ENCODE data around the gene STAB2. TPM values are rescaled to one million over a fixed set of nuclear protein-coding genes. Genes with fewer than 3 reads are reported as not detected.

The STAB2 gene
- polyA plus RNA-seq, 1 donor from 2014 or later, result not detected

DNA sequence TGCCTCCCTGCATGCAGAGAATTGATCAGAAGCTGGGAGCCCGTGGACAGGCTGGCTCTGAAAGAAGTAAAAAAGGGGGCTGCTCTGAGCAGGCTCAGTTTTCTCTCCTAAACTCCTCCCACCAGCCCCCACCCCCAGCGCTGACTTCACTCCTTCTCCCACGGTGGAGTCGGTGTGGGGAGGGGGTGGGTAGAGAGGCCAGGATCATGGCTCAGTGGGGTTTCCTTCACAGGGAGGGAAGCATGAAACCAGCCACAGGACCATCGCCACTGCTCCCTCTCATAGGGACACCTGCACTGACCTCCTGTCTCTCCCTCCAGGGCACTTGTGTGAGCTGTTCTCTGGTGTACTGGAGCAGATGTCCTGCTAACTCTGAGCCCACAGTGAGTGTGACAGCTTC, 78.9 kb downstream of the STAB2 start:
- Histone ChIP-seq H3K9me3 (ENCODE audit: low read length) (no peaks in the 10 kb centered on the region), H4K20me1 (ENCODE audit: insufficient read depth) (no peaks in the 10 kb centered on the region), H3K9me2 (ENCODE audit: insufficient read depth, low read length) (no peaks in the 10 kb centered on the region), H3K79me2 (replicated peaks; ENCODE audit: insufficient read depth, low read length) (no peaks in the 10 kb centered on the region), H3K27me3 (ENCODE audit: insufficient read depth, low read depth, low read length) (no peaks in the 10 kb centered on the region), H3K9ac (ENCODE audit: low read length) (no peak overlapping the region), H2AFZ (ENCODE audit: low read depth, low read length) (no peak overlapping the region), H3F3A (ENCODE audit: insufficient read depth, low read length, poor library complexity, severe bottlenecking) (no peaks in the 10 kb centered on the region), H3K4me2 (ENCODE audit: low read length) (no peak overlapping the region), H3K36me3 (ENCODE audit: insufficient read depth, low read length) (no peaks in the 10 kb centered on the region), H3K27ac (ENCODE audit: low read length) (no peak overlapping the region), H3K4me3 (ENCODE audit: low read length) (no peak overlapping the region)
- no peak for TF ChIP-seq TAF1 (IDR thresholded peaks at IDR 0.05; ENCODE audit: low read depth)
- no peak for TF ChIP-seq EZH2 (IDR thresholded peaks at IDR 0.05; ENCODE audit: borderline replicate concordance, insufficient read depth, low read length, poor library complexity, severe bottlenecking)
- no peak for TF ChIP-seq SMC3 (conservative IDR thresholded peaks at IDR 0.05; ENCODE audit: poor library complexity)
- no peak for TF ChIP-seq RAD21 (conservative IDR thresholded peaks at IDR 0.05)
- TF ChIP-seq, protein P1, sequence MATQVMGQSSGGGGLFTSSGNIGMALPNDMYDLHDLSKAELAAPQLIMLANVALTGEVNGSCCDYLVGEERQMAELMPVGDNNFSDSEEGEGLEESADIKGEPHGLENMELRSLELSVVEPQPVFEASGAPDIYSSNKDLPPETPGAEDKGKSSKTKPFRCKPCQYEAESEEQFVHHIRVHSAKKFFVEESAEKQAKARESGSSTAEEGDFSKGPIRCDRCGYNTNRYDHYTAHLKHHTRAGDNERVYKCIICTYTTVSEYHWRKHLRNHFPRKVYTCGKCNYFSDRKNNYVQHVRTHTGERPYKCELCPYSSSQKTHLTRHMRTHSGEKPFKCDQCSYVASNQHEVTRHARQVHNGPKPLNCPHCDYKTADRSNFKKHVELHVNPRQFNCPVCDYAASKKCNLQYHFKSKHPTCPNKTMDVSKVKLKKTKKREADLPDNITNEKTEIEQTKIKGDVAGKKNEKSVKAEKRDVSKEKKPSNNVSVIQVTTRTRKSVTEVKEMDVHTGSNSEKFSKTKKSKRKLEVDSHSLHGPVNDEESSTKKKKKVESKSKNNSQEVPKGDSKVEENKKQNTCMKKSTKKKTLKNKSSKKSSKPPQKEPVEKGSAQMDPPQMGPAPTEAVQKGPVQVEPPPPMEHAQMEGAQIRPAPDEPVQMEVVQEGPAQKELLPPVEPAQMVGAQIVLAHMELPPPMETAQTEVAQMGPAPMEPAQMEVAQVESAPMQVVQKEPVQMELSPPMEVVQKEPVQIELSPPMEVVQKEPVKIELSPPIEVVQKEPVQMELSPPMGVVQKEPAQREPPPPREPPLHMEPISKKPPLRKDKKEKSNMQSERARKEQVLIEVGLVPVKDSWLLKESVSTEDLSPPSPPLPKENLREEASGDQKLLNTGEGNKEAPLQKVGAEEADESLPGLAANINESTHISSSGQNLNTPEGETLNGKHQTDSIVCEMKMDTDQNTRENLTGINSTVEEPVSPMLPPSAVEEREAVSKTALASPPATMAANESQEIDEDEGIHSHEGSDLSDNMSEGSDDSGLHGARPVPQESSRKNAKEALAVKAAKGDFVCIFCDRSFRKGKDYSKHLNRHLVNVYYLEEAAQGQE (IDR thresholded peaks at IDR 0.05; ENCODE audit: borderline replicate concordance), result no peak
- TF ChIP-seq, protein P2, sequence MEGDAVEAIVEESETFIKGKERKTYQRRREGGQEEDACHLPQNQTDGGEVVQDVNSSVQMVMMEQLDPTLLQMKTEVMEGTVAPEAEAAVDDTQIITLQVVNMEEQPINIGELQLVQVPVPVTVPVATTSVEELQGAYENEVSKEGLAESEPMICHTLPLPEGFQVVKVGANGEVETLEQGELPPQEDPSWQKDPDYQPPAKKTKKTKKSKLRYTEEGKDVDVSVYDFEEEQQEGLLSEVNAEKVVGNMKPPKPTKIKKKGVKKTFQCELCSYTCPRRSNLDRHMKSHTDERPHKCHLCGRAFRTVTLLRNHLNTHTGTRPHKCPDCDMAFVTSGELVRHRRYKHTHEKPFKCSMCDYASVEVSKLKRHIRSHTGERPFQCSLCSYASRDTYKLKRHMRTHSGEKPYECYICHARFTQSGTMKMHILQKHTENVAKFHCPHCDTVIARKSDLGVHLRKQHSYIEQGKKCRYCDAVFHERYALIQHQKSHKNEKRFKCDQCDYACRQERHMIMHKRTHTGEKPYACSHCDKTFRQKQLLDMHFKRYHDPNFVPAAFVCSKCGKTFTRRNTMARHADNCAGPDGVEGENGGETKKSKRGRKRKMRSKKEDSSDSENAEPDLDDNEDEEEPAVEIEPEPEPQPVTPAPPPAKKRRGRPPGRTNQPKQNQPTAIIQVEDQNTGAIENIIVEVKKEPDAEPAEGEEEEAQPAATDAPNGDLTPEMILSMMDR (IDR thresholded peaks at IDR 0.05; ENCODE audit: poor library complexity, severe bottlenecking), result no peak
- TF ChIP-seq MXI1 (conservative IDR thresholded peaks at IDR 0.05; ENCODE audit: poor library complexity, severe bottlenecking), result no peak
- no peak for TF ChIP-seq EP300 (conservative IDR thresholded peaks at IDR 0.05; ENCODE audit: poor library complexity, severe bottlenecking)
- TF ChIP-seq POLR2AphosphoS5 (IDR thresholded peaks at IDR 0.05), result no peak

DNA sequence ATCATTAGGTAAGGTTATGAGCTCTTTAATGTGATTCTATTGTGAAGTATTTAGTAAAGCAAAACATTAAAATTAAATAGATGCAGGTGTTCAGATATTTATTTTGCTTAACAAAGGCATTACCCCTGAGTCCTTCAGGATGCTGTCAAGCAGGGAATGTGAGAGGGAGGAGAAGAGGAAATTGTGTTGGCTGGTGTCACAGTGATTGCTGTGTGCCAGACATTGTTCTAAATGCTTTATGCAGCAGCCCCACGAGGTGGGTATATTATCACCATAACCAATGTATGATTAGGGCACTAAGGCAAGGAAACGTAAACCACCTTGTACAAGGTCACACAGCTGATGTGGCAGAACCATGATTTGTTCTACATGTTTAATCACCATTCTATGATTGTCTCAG, 80.1 kb downstream of the STAB2 start:
- Histone ChIP-seq H3F3A (ENCODE audit: insufficient read depth, low read length, poor library complexity, severe bottlenecking) (no peaks in the 10 kb centered on the region), H3K79me2 (replicated peaks; ENCODE audit: insufficient read depth, low read length) (no peaks in the 10 kb centered on the region), H3K4me2 (ENCODE audit: low read length) (no peak overlapping the region), H2AFZ (ENCODE audit: low read depth, low read length) (no peak overlapping the region), H3K36me3 (ENCODE audit: insufficient read depth, low read length) (no peaks in the 10 kb centered on the region), H3K9me2 (ENCODE audit: insufficient read depth, low read length) (no peaks in the 10 kb centered on the region), H3K4me3 (ENCODE audit: low read length) (peak overlapping the region; percentile 10), H3K27me3 (ENCODE audit: insufficient read depth, low read depth, low read length) (no peaks in the 10 kb centered on the region), H3K9ac (ENCODE audit: low read length) (no peak overlapping the region), H3K9me3 (ENCODE audit: low read length) (no peaks in the 10 kb centered on the region), H4K20me1 (ENCODE audit: insufficient read depth) (no peaks in the 10 kb centered on the region), H3K27ac (ENCODE audit: low read length) (peak overlapping the region; percentile 29)
- TF ChIP-seq RAD21 (conservative IDR thresholded peaks at IDR 0.05) (no peak), POLR2AphosphoS5 (IDR thresholded peaks at IDR 0.05) (peak; percentile 55), SMC3 (conservative IDR thresholded peaks at IDR 0.05; ENCODE audit: poor library complexity) (no peak), EZH2 (IDR thresholded peaks at IDR 0.05; ENCODE audit: borderline replicate concordance, insufficient read depth, low read length, poor library complexity, severe bottlenecking) (no peak), TAF1 (IDR thresholded peaks at IDR 0.05; ENCODE audit: low read depth) (no peak), EP300 (conservative IDR thresholded peaks at IDR 0.05; ENCODE audit: poor library complexity, severe bottlenecking) (peak; percentile 52), MXI1 (conservative IDR thresholded peaks at IDR 0.05; ENCODE audit: poor library complexity, severe bottlenecking) (no peak)
- TF ChIP-seq, protein P1 (IDR thresholded peaks at IDR 0.05; ENCODE audit: borderline replicate concordance), result peak; percentile 51
- TF ChIP-seq, protein P2 (IDR thresholded peaks at IDR 0.05; ENCODE audit: poor library complexity, severe bottlenecking), result no peak

All from neural cell (in vitro differentiated cells).